ENCODE results near the gene PDCD6IP. TPM values are rescaled to one million over a fixed set of nuclear protein-coding genes. Genes with fewer than 3 reads are reported as not detected.

Gene PDCD6IP
- 205 TPM for total RNA-seq (2021; ENCODE audit: unreplicated experiment)
- 156 TPM for polyA plus RNA-seq (2012; ENCODE audit: insufficient read length)
- Bru-seq, nascent RNA = percentile 88 among the genes with signal in this experiment
- percentile 84 among the genes with signal in this experiment for BruChase-seq, experiment 1, labeled RNA remaining after a 2-hour chase
- percentile 88 among the genes with signal in this experiment for BruChase-seq, experiment 2, labeled RNA remaining after a 6-hour chase
- long read RNA-seq, full-length matches to known transcripts = 108 of 205 reads
- long read RNA-seq, partial matches to known transcripts = 24 of 205 reads
- long read RNA-seq, other reads (novel, unspliced or antisense) = 73 of 205 reads

GRCh38 chr3:33798418-33799201, at the start of gene PDCD6IP:
Gene PDCD6IP (plus strand): TSS chr3:33798630. CDS start chr3:33798729, 99 bp downstream.
- CTCF ChIA-PET = no interaction called here
- Histone ChIP-seq H3K4me3 (ENCODE audit: low read depth in 2 of 2, low read length in 2 of 2) (peak within 1 kb of the TSS; percentile 73 to 98), H3K36me3 (ENCODE audit: control insufficient read depth, insufficient read depth, low read length) (peaks cover 10% of the 10 kb centered on the region; the same call in 1 of the 2 replicates), H3K27me3 (ENCODE audit: control insufficient read depth, insufficient read depth, low read length) (no peaks in the 10 kb centered on the region), H3K9me3 (ENCODE audit: control insufficient read depth, insufficient read depth, low read depth, low read length) (peaks cover 5% of the 10 kb centered on the region; the same call in 1 of the 2 replicates), H3K4me1 (ENCODE audit: control insufficient read depth, insufficient read depth, low read length) (peaks cover 11% of the 10 kb centered on the region), H3K27ac (ENCODE audit: low read length) (peak within 1 kb of the TSS; percentile 93)
- POLR2A ChIA-PET = interaction anchor here (0.6 to 1.2 kb wide), 2 partner anchors 13 to 572 kb away, joined by 3 to 4 read pairs; no protein-coding TSS in a partner anchor
- intact Hi-C loops (cut with micrococcal nuclease; ENCODE audit: unreplicated experiment) = no loop called here
- no TSS peak for BruUV-seq (replicated peaks)
- in situ Hi-C loops (cut with HindIII; ENCODE audit: low pct_unique_long_range_greater_than_20kb, low sequenced_read_pairs) = no loop called here
- ATAC-seq = peak; percentile 98
- peak; percentile 71 for DNase-seq (ENCODE audit: low read depth, low spot score)
- no peak for TF ChIP-seq CTCF (IDR thresholded peaks at IDR 0.05)
- TF ChIP-seq REST (IDR thresholded peaks at IDR 0.05; ENCODE audit: insufficient read depth in 1 of 2, low read depth in 2 of 2, low read length in 1 of 2) = 0 out of 4 replicates have a peak, but pooled peaks of 1 of the 2 experiments have one; percentile 26
- TF ChIP-seq SIN3A (IDR thresholded peaks at IDR 0.05; ENCODE audit: borderline replicate concordance, insufficient read depth, low read depth, low read length) = peak; percentile 64; the same call in 1 of the 2 replicates
- no peak for TF ChIP-seq TCF7L2 (IDR thresholded peaks at IDR 0.05; ENCODE audit: low read depth, low read length)
- TF ChIP-seq POLR2AphosphoS5 (IDR thresholded peaks at IDR 0.05; ENCODE audit: low read depth, low read length) = peak; percentile 91

- H3K9me3 ChIP-seq (ENCODE audit: control insufficient read depth, insufficient read depth, low read depth, low read length) = no peaks in the 10 kb centered on the region
- BruUV-seq (replicated peaks) = no TSS peak
- DNase-seq (ENCODE audit: low read depth, low spot score) (no peak), ATAC-seq (no peak)
- TF ChIP-seq REST (IDR thresholded peaks at IDR 0.05; ENCODE audit: insufficient read depth in 1 of 2, low read depth in 2 of 2, low read length in 1 of 2) (no peak), CTCF (IDR thresholded peaks at IDR 0.05) (no peak), TCF7L2 (IDR thresholded peaks at IDR 0.05; ENCODE audit: low read depth, low read length) (no peak), SIN3A (IDR thresholded peaks at IDR 0.05; ENCODE audit: borderline replicate concordance, insufficient read depth, low read depth, low read length) (no peak), POLR2AphosphoS5 (IDR thresholded peaks at IDR 0.05; ENCODE audit: low read depth, low read length) (no peak)
- H3K4me1 ChIP-seq (ENCODE audit: control insufficient read depth, insufficient read depth, low read length) = no peaks in the 10 kb centered on the region
- POLR2A ChIA-PET = no interaction called here
- H3K27ac ChIP-seq (ENCODE audit: low read length) = no peak overlapping the region
- intact Hi-C loops (cut with micrococcal nuclease; ENCODE audit: unreplicated experiment) (no loop called here), in situ Hi-C loops (cut with HindIII; ENCODE audit: low pct_unique_long_range_greater_than_20kb, low sequenced_read_pairs) (no loop called here)
- no peaks in the 10 kb centered on the region for H3K27me3 ChIP-seq (ENCODE audit: control insufficient read depth, insufficient read depth, low read length)
- H3K36me3 ChIP-seq (ENCODE audit: control insufficient read depth, insufficient read depth, low read length) = no peaks in the 10 kb centered on the region
- CTCF ChIA-PET = no interaction called here
- no peak overlapping the region for H3K4me3 ChIP-seq (ENCODE audit: low read depth in 2 of 2, low read length in 2 of 2)
Measured at GRCh38 chr3:33749546-33750210, 48.8 kb upstream of the PDCD6IP start.
